MM.1S (cell line): ENCODE measurements around the gene WHRN.

Experiments used
- CTCF ChIP-seq: fragments of 300-600 bp; sonication (generic); IDR thresholded peaks from 2 replicates; pipeline ENCODE4 v1.5.1; 2016; ENCODE audit warnings: antibody characterized with exemption, low read length, mixed read lengths
- EZH2 ChIP-seq: fragments of 300-600 bp; sonication (generic); optimal IDR thresholded peaks from 2 replicates; pipeline ENCODE3; 2017; ENCODE audit warnings: low read depth, mild to moderate bottlenecking, antibody characterized with exemption, low read length, mixed read lengths
- EZH2phosphoT487 ChIP-seq: fragments of 300-600 bp; sonication (generic); IDR thresholded peaks from 2 replicates; pipeline ENCODE4 v1.6.1; 2018; ENCODE audit warnings: antibody characterized with exemption, low read length

GRCh38 chr9:114492991-114493390 is 12.3 kb downstream of the WHRN start:
- TF ChIP-seq CTCF (no peak), EZH2 (no peak), EZH2phosphoT487 (no peak)
